Panc1 (cell line): ENCODE data around the gene HOXD3. TPM values are rescaled to one million over a fixed set of nuclear protein-coding genes. Genes with fewer than 3 reads are reported as not detected.

Source experiments
- ATAC-seq: fragments of 200-7000 bp; cut with Tn5 transposase; 2 replicates; pipeline ENCODE4 v1.9.1; 2020; ENCODE audit warnings: mild to moderate bottlenecking, moderate library complexity
- BruUV-seq: library from RNA; stranded (reverse); fragments of 400-500 nt; replicated peaks from 2 replicates; lab custom pipeline; 2021; lab: Mats Ljungman, UMichigan
- CTCF ChIA-PET: fragments of 300-600 bp; sonication (Branson Sonifier 250); formaldehyde crosslinking; loops from one replicate; lab custom pipeline; 2022; ENCODE audit warnings: antibody characterized with exemption; lab: Charles Lee
- POLR2A ChIA-PET: fragments of 300-600 bp; sonication (Branson Sonifier 250); formaldehyde crosslinking; loops from one replicate; lab custom pipeline; 2022; ENCODE audit warnings: antibody characterized with exemption; lab: Charles Lee
- DNase-seq: peaks from one replicate; pipeline ENCODE4 v3.0.0-alpha.2; 2010; ENCODE audit warnings: low read depth, low spot score
- H3K27ac ChIP-seq: 2 replicates; pipeline ENCODE4 v1.5.1; 2011; ENCODE audit warnings: mild to moderate bottlenecking, low read length, inconsistent platforms
- H3K27me3 ChIP-seq: fragments of 200-500 bp; sonication (Bioruptor generic); 2 replicates; pipeline ENCODE4 v1.6.0; 2014; ENCODE audit warnings: low read length, inconsistent platforms; ENCODE audit not compliant: control insufficient read depth, insufficient read depth
- H3K36me3 ChIP-seq: fragments of 200-500 bp; sonication (Bioruptor generic); 2 replicates; pipeline ENCODE4 v1.5.1; 2014; ENCODE audit warnings: inconsistent platforms, mild to moderate bottlenecking, low read length, moderate library complexity; ENCODE audit not compliant: control insufficient read depth, insufficient read depth
- H3K4me1 ChIP-seq: 2 replicates; pipeline ENCODE4 v1.5.1; 2011; ENCODE audit warnings: inconsistent platforms, mild to moderate bottlenecking, low read length, moderate library complexity; ENCODE audit not compliant: control insufficient read depth, insufficient read depth
- H3K4me3 ChIP-seq, 2 experiments: 2 replicates each; pipeline ENCODE4 v1.5.1; 2011 to 2012; ENCODE audit warnings: low read depth in 2 of 2, low read length in 2 of 2, mild to moderate bottlenecking in 2 of 2, inconsistent platforms in 1 of 2, moderate library complexity in 1 of 2
- H3K9me3 ChIP-seq: fragments of 200-500 bp; sonication (Bioruptor generic); 2 replicates; pipeline ENCODE4 v1.5.1; 2014; ENCODE audit warnings: low read depth, mild to moderate bottlenecking, inconsistent platforms, low read length, moderate library complexity; ENCODE audit not compliant: control insufficient read depth, insufficient read depth
- POLR2AphosphoS5 ChIP-seq: IDR thresholded peaks from 2 replicates; pipeline ENCODE4 v1.6.1; 2012; ENCODE audit warnings: mild to moderate bottlenecking, low read depth, low read length, moderate library complexity
- REST ChIP-seq, 2 experiments: IDR thresholded peaks; 2 replicates each; pipeline ENCODE4 v1.6.1; 2011 to 2012; ENCODE audit warnings: low read depth in 2 of 2, control low read depth in 1 of 2, low read length in 1 of 2, mild to moderate bottlenecking in 1 of 2, moderate library complexity in 1 of 2; ENCODE audit not compliant: insufficient read depth in 1 of 2
- SIN3A ChIP-seq: IDR thresholded peaks from 2 replicates; pipeline ENCODE4 v1.6.1; 2012; ENCODE audit warnings: low read depth, mild to moderate bottlenecking, low read length, moderate library complexity, borderline replicate concordance; ENCODE audit not compliant: insufficient read depth
- TCF7L2 ChIP-seq: IDR thresholded peaks from 2 replicates; pipeline ENCODE4 v1.6.1; 2011; ENCODE audit warnings: mild to moderate bottlenecking, low read depth, low read length, inconsistent platforms
- in situ Hi-C: cut with HindIII; loops from 2 replicates; pipeline ENCODE4 v1.10.0; 2016; ENCODE audit warnings: low sequenced_read_pairs, low pct_unique_long_range_greater_than_20kb
- intact Hi-C: fragments of 100-400 bp; cut with micrococcal nuclease; formaldehyde crosslinking; loops from one replicate; pipeline ENCODE4 v1.10.0; 2022; ENCODE audit not compliant: unreplicated experiment
- total RNA-seq: library from RNA; stranded (reverse); gene quantifications from one replicate; pipeline ENCODE4 v1.2.1, GENCODE V29; 2021; ENCODE audit not compliant: unreplicated experiment
- TF ChIP-seq, protein P1 (sequence below): fragments of 450-650 bp; IDR thresholded peaks from 2 replicates; pipeline ENCODE4 v1.5.1; 2017; ENCODE audit warnings: mild to moderate bottlenecking

HOXD3 gene
- total RNA-seq, 1 experiment from 2014 or later: 1.8 TPM

GRCh38 chr2:176174382-176174823, 17.3 kb downstream of the HOXD3 start:
- ATAC-seq (peak; percentile 35), DNase-seq (no peak)
- peak overlapping the region in 1 of 2 experiments; percentile 30; a peak in 2 of 4 replicates for H3K4me3 ChIP-seq
- H3K27ac ChIP-seq: no peak overlapping the region
- TF ChIP-seq POLR2AphosphoS5 (no peak), SIN3A (no peak), TCF7L2 (no peak), REST (IDR thresholded peaks at IDR 0.05; ENCODE audit: insufficient read depth in 1 of 2, low read depth in 2 of 2, low read length in 1 of 2) (no peak)
- TF ChIP-seq, protein P1, sequence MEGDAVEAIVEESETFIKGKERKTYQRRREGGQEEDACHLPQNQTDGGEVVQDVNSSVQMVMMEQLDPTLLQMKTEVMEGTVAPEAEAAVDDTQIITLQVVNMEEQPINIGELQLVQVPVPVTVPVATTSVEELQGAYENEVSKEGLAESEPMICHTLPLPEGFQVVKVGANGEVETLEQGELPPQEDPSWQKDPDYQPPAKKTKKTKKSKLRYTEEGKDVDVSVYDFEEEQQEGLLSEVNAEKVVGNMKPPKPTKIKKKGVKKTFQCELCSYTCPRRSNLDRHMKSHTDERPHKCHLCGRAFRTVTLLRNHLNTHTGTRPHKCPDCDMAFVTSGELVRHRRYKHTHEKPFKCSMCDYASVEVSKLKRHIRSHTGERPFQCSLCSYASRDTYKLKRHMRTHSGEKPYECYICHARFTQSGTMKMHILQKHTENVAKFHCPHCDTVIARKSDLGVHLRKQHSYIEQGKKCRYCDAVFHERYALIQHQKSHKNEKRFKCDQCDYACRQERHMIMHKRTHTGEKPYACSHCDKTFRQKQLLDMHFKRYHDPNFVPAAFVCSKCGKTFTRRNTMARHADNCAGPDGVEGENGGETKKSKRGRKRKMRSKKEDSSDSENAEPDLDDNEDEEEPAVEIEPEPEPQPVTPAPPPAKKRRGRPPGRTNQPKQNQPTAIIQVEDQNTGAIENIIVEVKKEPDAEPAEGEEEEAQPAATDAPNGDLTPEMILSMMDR: no peak
- ChIA-PET POLR2A (no interaction called here), CTCF (no interaction called here)
- H3K27me3 ChIP-seq: no peaks in the 10 kb centered on the region
- intact Hi-C loops (no loop called here), in situ Hi-C loops (no loop called here)
- H3K9me3 ChIP-seq: no peaks in the 10 kb centered on the region
- no peaks in the 10 kb centered on the region for H3K4me1 ChIP-seq
- BruUV-seq: no TSS peak
- H3K36me3 ChIP-seq: no peaks in the 10 kb centered on the region

GRCh38 chr2:176174824-176175708, 18.0 kb downstream of the HOXD3 start:
- DNase-seq: no peak
- peak; percentile 59 for ATAC-seq
- POLR2A ChIA-PET: no interaction called here
- intact Hi-C loops (no loop called here), in situ Hi-C loops (no loop called here)
- no peaks in the 10 kb centered on the region for H3K4me1 ChIP-seq
- H3K4me3 ChIP-seq: peak overlapping the region in 1 of 2 experiments; percentile 30; a peak in 2 of 4 replicates
- CTCF ChIA-PET: no interaction called here
- H3K27me3 ChIP-seq: no peaks in the 10 kb centered on the region
- BruUV-seq: no TSS peak
- no peaks in the 10 kb centered on the region for H3K36me3 ChIP-seq
- H3K27ac ChIP-seq: no peak overlapping the region
- no peaks in the 10 kb centered on the region for H3K9me3 ChIP-seq
- TF ChIP-seq TCF7L2: no peak
- no peak for TF ChIP-seq POLR2AphosphoS5
- no peak for TF ChIP-seq SIN3A
- TF ChIP-seq, protein P1: no peak
- TF ChIP-seq REST (IDR thresholded peaks at IDR 0.05; ENCODE audit: insufficient read depth in 1 of 2, low read depth in 2 of 2, low read length in 1 of 2): no peak
